Adipocyte (in vitro differentiated cells): Measurements from ENCODE around the gene HSPA1B.
"Not testable (repeated sequence)": the region's sequence is repeated elsewhere in the genome, so short reads cannot be mapped to it uniquely, and the experiment has no call there.

Experiments
- DNase-seq: peaks from one replicate; pipeline ENCODE4 v3.0.0-alpha.2; 2015; ENCODE audit warnings: low read depth
- H3K27me3 ChIP-seq: replicated peaks from 2 replicates; pipeline ENCODE4 v1.7.0; 2013; ENCODE audit warnings: mild to moderate bottlenecking, low read length, moderate library complexity; ENCODE audit not compliant: control insufficient read depth, insufficient read depth
- H3K36me3 ChIP-seq: 2 replicates; pipeline ENCODE4 v1.7.0; 2013; ENCODE audit warnings: low read length, mild to moderate bottlenecking, moderate library complexity; ENCODE audit not compliant: control insufficient read depth, insufficient read depth, severe bottlenecking
- H3K4me1 ChIP-seq: 2 replicates; pipeline ENCODE4 v1.7.0; 2013; ENCODE audit warnings: mild to moderate bottlenecking, low read length, moderate library complexity; ENCODE audit not compliant: control insufficient read depth, insufficient read depth
- H3K4me3 ChIP-seq: 2 replicates; pipeline ENCODE4 v1.7.0; 2013; ENCODE audit warnings: mild to moderate bottlenecking, low read length, moderate library complexity
- H3K9ac ChIP-seq: 2 replicates; pipeline ENCODE4 v1.7.0; 2013; ENCODE audit warnings: mild to moderate bottlenecking, low read length, moderate library complexity
- H3K9me3 ChIP-seq: 2 replicates; pipeline ENCODE4 v1.7.0; 2013; ENCODE audit warnings: mild to moderate bottlenecking, low read length, moderate library complexity; ENCODE audit not compliant: control insufficient read depth

Gene HSPA1B

GRCh38 chr6:31864818-31865204 is 37.3 kb downstream of the HSPA1B start:
- Histone ChIP-seq H3K27me3 (peaks cover 7% of the 10 kb centered on the region), H3K9me3 (no peaks in the 10 kb centered on the region), H3K4me1 (peaks cover 14% of the 10 kb centered on the region), H3K36me3 (peaks cover 15% of the 10 kb centered on the region), H3K9ac (peak overlapping the region; percentile 76), H3K4me3 (no peak overlapping the region)
- no peak for DNase-seq

- Histone ChIP-seq H3K9ac (no peak overlapping the region), H3K4me1 (peaks cover 14% of the 10 kb centered on the region), H3K9me3 (no peaks in the 10 kb centered on the region), H3K36me3 (peaks cover 8% of the 10 kb centered on the region), H3K4me3 (no peak overlapping the region), H3K27me3 (peaks cover 7% of the 10 kb centered on the region)
- DNase-seq = no peak
Observed at GRCh38 chr6:31865205-31866118, 37.9 kb downstream of the HSPA1B start.

- not testable (repeated sequence) for H3K9ac ChIP-seq, H3K36me3 ChIP-seq, H3K9me3 ChIP-seq, DNase-seq, H3K4me3 ChIP-seq, H3K27me3 ChIP-seq, H3K4me1 ChIP-seq
Observed at GRCh38 chr6:31868658-31868971, 41.1 kb downstream of the HSPA1B start.

GRCh38 chr6:31869343-31869742 is 41.8 kb downstream of the HSPA1B start:
- Histone ChIP-seq H3K36me3 (no peaks in the 10 kb centered on the region), H3K4me1 (no peaks in the 10 kb centered on the region), H3K4me3 (no peak overlapping the region), H3K27me3 (peaks cover 7% of the 10 kb centered on the region), H3K9ac (no peak overlapping the region), H3K9me3 (no peaks in the 10 kb centered on the region)
- no peak for DNase-seq

GRCh38 chr6:31870385-31870921 is 42.9 kb downstream of the HSPA1B start:
- DNase-seq = no peak
- no peaks in the 10 kb centered on the region for H3K9me3 ChIP-seq

GRCh38 chr6:31871046-31871659 is 43.6 kb downstream of the HSPA1B start:
- H3K9me3 ChIP-seq = no peaks in the 10 kb centered on the region
- H3K4me1 ChIP-seq = no peaks in the 10 kb centered on the region
- peak; percentile 44 for DNase-seq
- no peak overlapping the region for H3K9ac ChIP-seq
- H3K4me3 ChIP-seq = no peak overlapping the region
- no peaks in the 10 kb centered on the region for H3K36me3 ChIP-seq
- H3K27me3 ChIP-seq = peaks cover 7% of the 10 kb centered on the region

More at GRCh38 chr6:31870385-31870921, 42.9 kb downstream of the HSPA1B start:
- Histone ChIP-seq H3K4me3 (no peak overlapping the region), H3K9ac (no peak overlapping the region), H3K36me3 (no peaks in the 10 kb centered on the region), H3K27me3 (peaks cover 7% of the 10 kb centered on the region), H3K4me1 (no peaks in the 10 kb centered on the region)

- Histone ChIP-seq H3K36me3 (no peaks in the 10 kb centered on the region), H3K9me3 (no peaks in the 10 kb centered on the region), H3K4me3 (no peak overlapping the region), H3K27me3 (peaks cover under 1% of the 10 kb centered on the region), H3K4me1 (no peaks in the 10 kb centered on the region), H3K9ac (no peak overlapping the region)
- DNase-seq = no peak
Observed at GRCh38 chr6:31874084-31874670, 46.6 kb downstream of the HSPA1B start.

- no peaks in the 10 kb centered on the region for H3K4me1 ChIP-seq
- H3K27me3 ChIP-seq = no peaks in the 10 kb centered on the region
- DNase-seq = no peak
- peaks cover 7% of the 10 kb centered on the region for H3K36me3 ChIP-seq
- H3K9ac ChIP-seq = no peak overlapping the region
- no peak overlapping the region for H3K4me3 ChIP-seq
- no peaks in the 10 kb centered on the region for H3K9me3 ChIP-seq
Observed at GRCh38 chr6:31874836-31875572, 47.5 kb downstream of the HSPA1B start.

GRCh38 chr6:31875877-31876276 is 48.3 kb downstream of the HSPA1B start:
- Histone ChIP-seq H3K4me3 (no peak overlapping the region), H3K9ac (no peak overlapping the region)

GRCh38 chr6:31876357-31876756 is 48.8 kb downstream of the HSPA1B start:
- H3K27me3 ChIP-seq = no peaks in the 10 kb centered on the region
- H3K9ac ChIP-seq = no peak overlapping the region
- no peak overlapping the region for H3K4me3 ChIP-seq
- peaks cover 20% of the 10 kb centered on the region for H3K36me3 ChIP-seq
- H3K9me3 ChIP-seq = no peaks in the 10 kb centered on the region
- DNase-seq = no peak
- no peaks in the 10 kb centered on the region for H3K4me1 ChIP-seq

More at GRCh38 chr6:31875877-31876276, 48.3 kb downstream of the HSPA1B start:
- H3K4me1 ChIP-seq = no peaks in the 10 kb centered on the region
- no peak for DNase-seq
- peaks cover 15% of the 10 kb centered on the region for H3K36me3 ChIP-seq
- H3K27me3 ChIP-seq = no peaks in the 10 kb centered on the region
- H3K9me3 ChIP-seq = no peaks in the 10 kb centered on the region
